Smooth muscle cell (in vitro differentiated cells): ENCODE data around the gene NFILZ. TPM values are rescaled to one million over a fixed set of nuclear protein-coding genes. Genes with fewer than 3 reads are reported as not detected.
"Not testable (repeated sequence)": the region's sequence is repeated elsewhere in the genome, so short reads cannot be mapped to it uniquely, and the experiment has no call there.

Experiments used
- DNase-seq: peaks from one replicate; lab custom pipeline; 2025; ENCODE audit not compliant: unreplicated experiment; lab: John Stamatoyannopoulos, UW
- H2AFZ ChIP-seq: fragments of 200-600 bp; sonication (generic); 2 replicates; pipeline ENCODE4 v1.6.0; 2016; ENCODE audit warnings: antibody characterized with exemption, low read depth, mild to moderate bottlenecking
- H3F3A ChIP-seq: fragments of 200-600 bp; sonication (generic); 2 replicates; pipeline ENCODE4 v1.6.0; 2017; ENCODE audit warnings: antibody characterized with exemption, low read depth
- H3K27ac ChIP-seq: fragments of 200-600 bp; sonication (generic); 2 replicates; pipeline ENCODE4 v1.5.1; 2016; ENCODE audit warnings: low read depth, mild to moderate bottlenecking
- H3K27me3 ChIP-seq: fragments of 200-600 bp; sonication (generic); 2 replicates; pipeline ENCODE4 v1.6.1; 2016; ENCODE audit warnings: low read depth, mild to moderate bottlenecking
- H3K36me3 ChIP-seq: fragments of 200-600 bp; sonication (generic); 2 replicates; pipeline ENCODE4 v1.5.1; 2016; ENCODE audit warnings: low read depth
- H3K4me1 ChIP-seq: fragments of 200-600 bp; sonication (generic); 2 replicates; pipeline ENCODE4 v1.5.1; 2016; ENCODE audit warnings: low read depth
- H3K4me2 ChIP-seq: fragments of 200-600 bp; sonication (generic); 2 replicates; pipeline ENCODE4 v1.6.0; 2016; ENCODE audit warnings: mild to moderate bottlenecking
- H3K4me3 ChIP-seq: fragments of 200-600 bp; sonication (generic); 2 replicates; pipeline ENCODE4 v1.5.1; 2016; ENCODE audit warnings: mild to moderate bottlenecking
- H3K79me2 ChIP-seq: fragments of 200-600 bp; sonication (generic); 2 replicates; pipeline ENCODE4 v1.6.0; 2016; ENCODE audit warnings: low read depth, mild to moderate bottlenecking
- H3K9ac ChIP-seq: fragments of 200-600 bp; sonication (generic); 2 replicates; pipeline ENCODE4 v1.6.0; 2016; ENCODE audit warnings: low read depth
- H3K9me3 ChIP-seq: fragments of 200-600 bp; sonication (generic); replicated peaks from 2 replicates; pipeline ENCODE4 v1.5.1; 2016; ENCODE audit warnings: low read depth
- H4K20me1 ChIP-seq: fragments of 200-600 bp; sonication (generic); 2 replicates; pipeline ENCODE4 v1.6.0; 2016; ENCODE audit warnings: low read depth
- WGBS: methylation state at CpG from one replicate; pipeline ENCODE4 v1.1.7; 2016; ENCODE audit warnings: low lambda C conversion rate; 5-methylcytosine and 5-hydroxymethylcytosine counted together
- polyA plus RNA-seq: library from polyadenylated mRNA; unstranded; fragments of >200 nt; fragmentation: Nextera tagmentation; extraction: Ambion mirVana; gene quantifications from 2 replicates; pipeline ENCODE4 v1.2.1, GENCODE V29; 2016
- total RNA-seq: library from RNA; depleted of rRNA; stranded (reverse); fragments of >200 nt; gene quantifications from 2 replicates; pipeline ENCODE4 v1.2.3, GENCODE V29; 2014
- TF ChIP-seq, protein P1 (sequence below): fragments of 200-600 bp; sonication (generic); IDR thresholded peaks from 2 replicates; pipeline ENCODE4 v1.5.1; 2017; ENCODE audit warnings: borderline replicate concordance, mild to moderate bottlenecking, antibody characterized with exemption; ENCODE audit not compliant: insufficient read depth, poor library complexity, severe bottlenecking

NFILZ gene
- total and polyA plus RNA-seq, 2 experiments from 2014 or later: not detected

GRCh38 chr19:8631425-8631819 lies 989 bp downstream of the NFILZ start:
- Histone ChIP-seq H3K4me3 (no peak overlapping the region), H4K20me1 (no peaks in the 10 kb centered on the region), H3K9ac (no peak overlapping the region), H3K4me1 (peaks cover 14% of the 10 kb centered on the region), H3K4me2 (no peak overlapping the region), H3F3A (no peaks in the 10 kb centered on the region), H3K9me3 (no peaks in the 10 kb centered on the region), H3K79me2 (no peaks in the 10 kb centered on the region), H2AFZ (no peak overlapping the region), H3K27ac (no peak overlapping the region), H3K27me3 (no peaks in the 10 kb centered on the region), H3K36me3 (no peaks in the 10 kb centered on the region)
- DNase-seq: no peak
- WGBS: 51% methylated on average over 11 of the region's 11 CpGs
- TF ChIP-seq, protein P1, sequence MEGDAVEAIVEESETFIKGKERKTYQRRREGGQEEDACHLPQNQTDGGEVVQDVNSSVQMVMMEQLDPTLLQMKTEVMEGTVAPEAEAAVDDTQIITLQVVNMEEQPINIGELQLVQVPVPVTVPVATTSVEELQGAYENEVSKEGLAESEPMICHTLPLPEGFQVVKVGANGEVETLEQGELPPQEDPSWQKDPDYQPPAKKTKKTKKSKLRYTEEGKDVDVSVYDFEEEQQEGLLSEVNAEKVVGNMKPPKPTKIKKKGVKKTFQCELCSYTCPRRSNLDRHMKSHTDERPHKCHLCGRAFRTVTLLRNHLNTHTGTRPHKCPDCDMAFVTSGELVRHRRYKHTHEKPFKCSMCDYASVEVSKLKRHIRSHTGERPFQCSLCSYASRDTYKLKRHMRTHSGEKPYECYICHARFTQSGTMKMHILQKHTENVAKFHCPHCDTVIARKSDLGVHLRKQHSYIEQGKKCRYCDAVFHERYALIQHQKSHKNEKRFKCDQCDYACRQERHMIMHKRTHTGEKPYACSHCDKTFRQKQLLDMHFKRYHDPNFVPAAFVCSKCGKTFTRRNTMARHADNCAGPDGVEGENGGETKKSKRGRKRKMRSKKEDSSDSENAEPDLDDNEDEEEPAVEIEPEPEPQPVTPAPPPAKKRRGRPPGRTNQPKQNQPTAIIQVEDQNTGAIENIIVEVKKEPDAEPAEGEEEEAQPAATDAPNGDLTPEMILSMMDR: no peak

GRCh38 chr19:8635422-8635821 lies 5.0 kb downstream of the NFILZ start:
- no peaks in the 10 kb centered on the region for H3K9me3 ChIP-seq
- H3K4me2 ChIP-seq: no peak overlapping the region
- no peaks in the 10 kb centered on the region for H3K36me3 ChIP-seq
- no peaks in the 10 kb centered on the region for H3K27me3 ChIP-seq
- no peaks in the 10 kb centered on the region for H4K20me1 ChIP-seq
- no peak overlapping the region for H3K4me3 ChIP-seq
- H3K9ac ChIP-seq: no peak overlapping the region
- H3K4me1 ChIP-seq: peaks cover 12% of the 10 kb centered on the region
- DNase-seq: no peak
- 88% methylated on average over 8 of the region's 8 CpGs for WGBS
- H3K79me2 ChIP-seq: no peaks in the 10 kb centered on the region
- no peaks in the 10 kb centered on the region for H3F3A ChIP-seq
- H3K27ac ChIP-seq: no peak overlapping the region
- TF ChIP-seq, protein P1: no peak
- no peak overlapping the region for H2AFZ ChIP-seq

DNA sequence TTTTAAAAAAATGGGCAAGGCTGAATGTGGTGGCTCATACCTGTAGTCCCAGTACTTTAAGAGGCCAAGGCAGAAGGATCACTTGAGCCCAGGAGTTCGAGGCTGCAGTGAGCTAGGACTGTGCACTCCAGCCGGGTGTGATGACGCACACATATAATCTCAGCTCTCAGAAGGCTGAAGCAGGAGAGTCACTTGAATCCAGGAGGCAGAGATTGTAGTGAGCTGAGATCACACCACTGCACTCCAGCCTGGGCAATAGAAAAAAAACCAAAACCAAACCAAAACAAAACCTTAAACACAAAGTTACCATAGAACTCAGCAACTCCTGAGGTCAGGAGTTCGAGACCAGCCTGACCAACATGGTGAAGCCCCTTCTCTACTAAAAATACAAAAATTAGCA lies 6.6 kb downstream of the NFILZ start:
- not testable (repeated sequence) for DNase-seq, H3K27me3 ChIP-seq, H3K9me3 ChIP-seq, H3K79me2 ChIP-seq, H3K4me3 ChIP-seq, H3F3A ChIP-seq, H2AFZ ChIP-seq, H3K36me3 ChIP-seq, H3K4me2 ChIP-seq, H3K4me1 ChIP-seq, H3K27ac ChIP-seq, H3K9ac ChIP-seq, H4K20me1 ChIP-seq
- 84% methylated on average over 4 of the region's 4 CpGs for WGBS

- Histone ChIP-seq H3K27me3 (no peaks in the 10 kb centered on the region), H3K4me2 (no peak overlapping the region), H3K9ac (no peak overlapping the region), H3F3A (no peaks in the 10 kb centered on the region), H3K27ac (no peak overlapping the region), H3K9me3 (no peaks in the 10 kb centered on the region), H4K20me1 (no peaks in the 10 kb centered on the region), H2AFZ (no peak overlapping the region), H3K36me3 (no peaks in the 10 kb centered on the region), H3K4me3 (no peak overlapping the region), H3K4me1 (no peaks in the 10 kb centered on the region), H3K79me2 (no peaks in the 10 kb centered on the region)
- TF ChIP-seq, protein P1: no peak
- WGBS: 91% methylated on average over 21 of the region's 21 CpGs
- DNase-seq: no peak
Observed at GRCh38 chr19:8638078-8638619, 7.7 kb downstream of the NFILZ start.
